DLD1 (cell line): Measurements from ENCODE around the gene NSUN5.
"Not testable (repeated sequence)": the region's sequence is repeated elsewhere in the genome, so short reads cannot be mapped to it uniquely, and the experiment has no call there.

ENCODE experiments used
- in situ Hi-C: cut with HindIII; loops from 2 replicates; pipeline ENCODE4 v1.10.0; 2017; ENCODE audit warnings: low sequenced_read_pairs

Gene NSUN5

DNA sequence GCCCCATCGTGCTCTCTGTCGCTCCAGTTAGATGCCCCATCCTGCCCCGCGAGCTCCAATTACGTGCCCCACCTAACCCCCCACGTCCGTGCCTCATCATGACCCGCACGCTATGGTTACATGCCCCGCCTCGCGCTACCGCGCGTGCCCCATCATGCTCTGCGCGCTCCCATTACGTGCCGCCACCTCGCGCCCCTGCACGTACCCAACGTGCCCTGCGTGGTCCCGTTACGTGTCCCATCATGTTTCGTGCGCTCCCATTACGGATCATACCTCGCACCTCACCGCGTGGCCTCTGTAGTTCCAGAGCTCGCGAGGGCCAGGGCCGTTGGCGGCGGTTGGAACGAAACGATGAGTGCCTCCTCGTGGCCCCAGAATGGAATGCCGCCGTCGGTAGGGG, 19.3 kb upstream of the NSUN5 start, which contains the start of the genes FKBP6 and TRIM50:
FKBP6 (plus strand) TSS at position 240 of the 400 bp plus-strand sequence. CDS start 268 bp downstream, outside the sequence.
TRIM50 (minus strand) TSS at position 161 of the 400 bp plus-strand sequence. CDS start 3,295 bp downstream, outside the sequence.
- in situ Hi-C loops = not testable (repeated sequence)

DNA sequence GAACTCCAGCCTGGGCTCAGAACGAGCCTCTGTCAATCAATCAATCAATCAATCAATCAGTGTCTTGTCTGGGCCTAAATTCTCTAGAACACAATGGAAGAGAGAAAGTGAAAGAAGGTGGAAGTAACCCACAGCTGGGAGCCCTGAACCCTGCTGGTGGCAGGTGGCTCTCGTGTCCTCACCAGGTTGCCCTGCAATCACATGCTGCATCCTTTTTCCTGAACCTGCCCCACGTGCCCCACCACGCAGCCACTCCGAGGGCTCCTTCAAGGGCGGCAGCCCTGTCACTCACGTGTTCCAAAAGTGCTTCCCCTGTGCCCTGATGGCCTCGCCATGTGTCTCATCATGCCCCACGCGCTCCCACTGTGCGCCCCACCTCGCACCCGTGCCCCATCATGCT, 18.8 kb upstream of the NSUN5 start:
- in situ Hi-C loops = not testable (repeated sequence)

DNA sequence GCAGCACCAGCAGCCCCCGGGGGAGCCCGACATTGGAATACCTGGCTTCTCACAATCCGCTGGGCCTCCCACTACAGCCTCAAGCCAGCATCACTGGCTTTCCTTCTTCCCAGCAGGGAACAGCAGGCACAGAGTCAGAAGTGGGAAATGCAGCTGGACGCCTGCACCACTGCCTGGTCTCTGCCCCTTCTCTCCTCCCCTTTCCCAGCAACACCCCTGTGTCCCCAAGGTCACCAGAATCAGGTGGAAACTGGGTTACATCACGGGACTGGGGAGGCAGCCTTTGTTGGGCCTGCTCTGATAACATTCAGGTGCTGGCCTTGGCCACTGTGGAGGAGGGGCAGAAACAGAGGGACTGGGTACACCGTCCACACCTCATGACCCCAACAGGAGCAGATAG, 16.8 kb upstream of the NSUN5 start:
- in situ Hi-C loops = not testable (repeated sequence)

DNA sequence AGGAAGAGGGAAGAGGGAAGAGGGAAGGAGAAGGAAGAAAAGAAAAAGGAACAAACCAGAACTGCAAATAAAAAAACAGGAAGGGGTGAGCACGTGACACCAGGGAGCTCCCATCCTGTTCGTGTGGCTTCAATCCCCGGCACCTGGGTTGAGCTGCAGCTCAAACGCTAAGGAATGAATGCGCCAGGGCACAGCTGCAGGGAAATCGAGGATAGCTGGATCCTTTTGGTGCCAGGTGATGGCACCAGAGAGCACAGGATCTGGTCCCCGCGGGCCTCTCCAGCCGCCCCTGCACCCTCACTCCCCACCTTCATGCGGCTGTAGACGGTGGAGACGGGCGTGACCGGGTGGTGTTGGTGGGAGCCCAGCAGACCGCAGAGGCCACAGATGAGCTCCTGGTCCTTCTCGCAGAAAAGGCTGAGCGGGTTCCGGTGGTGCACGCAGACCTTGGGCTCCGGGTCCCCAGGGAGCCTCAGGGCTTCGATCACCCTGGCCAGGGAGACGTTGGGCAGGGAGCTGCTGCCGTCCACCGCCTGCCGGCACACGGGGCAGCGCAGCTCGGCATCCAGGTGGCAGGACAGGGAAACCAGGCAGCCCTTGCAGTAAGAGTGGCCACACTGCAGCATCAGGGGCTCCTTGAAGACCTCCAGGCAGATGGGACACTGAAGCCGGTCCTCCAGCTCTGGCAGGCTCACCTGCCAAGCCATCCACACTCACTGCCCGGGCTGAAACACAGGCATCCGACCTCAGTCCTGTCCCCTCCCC, 15.6 kb upstream of the NSUN5 start:
- in situ Hi-C loops = not testable (repeated sequence)

DNA sequence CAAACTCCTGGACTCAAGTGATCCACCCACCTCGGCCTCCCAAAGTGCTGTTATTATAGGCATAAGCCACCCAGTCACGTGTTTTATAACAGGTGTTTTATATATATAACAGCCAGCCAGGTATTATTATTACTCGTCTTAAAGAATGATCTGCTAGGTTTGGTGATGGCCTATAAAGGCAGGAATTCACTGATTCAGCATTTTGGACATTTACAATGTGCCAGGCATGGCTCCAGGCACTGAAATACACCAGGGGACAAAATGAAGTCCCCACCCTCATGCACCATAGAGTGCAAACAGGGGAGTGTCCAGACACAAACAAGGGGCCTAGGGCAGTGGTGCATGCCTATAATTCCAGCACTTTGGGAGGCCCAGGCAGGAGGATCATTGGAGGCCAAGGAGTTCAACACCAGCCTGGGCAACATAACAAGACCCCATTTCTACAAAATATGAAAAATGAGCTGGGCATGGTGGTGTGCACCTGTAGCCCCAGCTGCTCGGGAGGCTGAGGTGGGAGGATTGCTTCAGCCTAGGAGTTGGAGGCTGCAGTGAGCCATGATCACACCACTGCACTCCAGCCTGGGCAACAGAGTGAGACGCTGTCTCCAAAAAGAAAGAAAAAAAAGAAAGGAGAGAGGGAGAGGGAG, 14.9 kb upstream of the NSUN5 start:
- in situ Hi-C loops = not testable (repeated sequence)

DNA sequence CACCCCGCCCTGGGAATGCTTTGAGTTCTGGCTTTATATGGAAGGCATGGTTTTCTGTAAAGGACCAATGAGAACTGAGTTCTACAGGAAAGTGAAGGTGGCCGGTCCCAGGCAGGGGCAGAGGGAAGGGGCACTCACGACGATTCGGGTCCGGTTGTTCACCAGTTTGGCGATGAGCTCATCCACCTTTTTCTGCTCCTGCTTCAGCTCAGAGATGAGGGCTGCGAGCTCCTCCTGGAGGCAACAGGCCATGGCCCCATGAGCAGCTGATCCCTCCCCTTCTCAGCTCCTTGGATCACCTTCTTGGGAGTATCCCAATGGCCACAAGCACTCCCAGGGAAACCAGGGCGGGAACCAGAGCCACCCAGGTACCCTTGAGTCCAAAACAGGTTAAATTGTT, 11.4 kb upstream of the NSUN5 start:
- in situ Hi-C loops = not testable (repeated sequence)

DNA sequence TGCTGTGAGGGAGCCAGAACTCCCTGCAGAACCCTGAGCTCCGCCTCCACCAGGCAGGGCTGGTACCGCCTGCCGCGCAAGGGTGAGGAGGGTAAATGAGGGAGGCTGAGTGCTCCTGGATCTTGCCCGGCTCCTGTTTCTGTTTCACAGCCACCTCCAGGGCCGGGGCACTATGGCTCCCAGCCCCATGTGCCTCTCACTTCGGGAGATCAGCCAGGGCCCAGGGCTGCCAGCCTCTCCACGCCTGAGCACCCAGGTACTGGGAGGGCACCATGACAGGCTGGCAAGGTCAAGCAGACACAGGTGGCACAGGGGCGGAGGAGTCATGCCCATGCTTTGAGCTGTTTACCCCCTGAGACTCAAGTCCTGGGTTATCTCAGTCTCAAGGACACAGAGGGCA, 10.9 kb upstream of the NSUN5 start:
- in situ Hi-C loops = not testable (repeated sequence)

DNA sequence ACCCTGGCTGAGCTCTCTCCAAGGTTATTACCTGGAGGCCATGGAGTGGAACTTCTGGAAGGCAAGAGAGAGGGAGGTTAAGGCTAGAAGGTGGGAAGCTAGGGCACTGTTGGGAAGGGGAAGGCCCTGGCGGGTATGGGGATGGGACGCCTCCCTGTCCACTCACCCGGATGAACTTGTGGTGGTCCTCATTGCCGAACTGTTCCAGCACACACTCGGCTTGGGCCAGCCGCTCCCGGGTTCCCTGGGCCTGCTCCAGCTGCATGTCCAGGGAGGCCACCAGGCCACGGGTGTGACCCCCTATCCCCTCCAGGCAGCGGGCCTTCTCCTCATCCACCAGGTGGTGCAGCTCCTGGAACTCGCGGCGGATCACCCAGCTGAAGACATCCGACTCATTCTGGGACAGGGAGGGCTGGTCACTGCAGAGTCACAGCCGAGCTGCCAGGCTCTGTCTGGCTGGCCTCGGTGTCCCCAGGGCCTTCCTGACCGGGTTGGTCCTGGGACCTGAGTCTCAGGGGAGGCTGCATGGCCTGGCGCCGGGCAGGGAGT, 10.1 kb upstream of the NSUN5 start:
- in situ Hi-C loops = not testable (repeated sequence)

DNA sequence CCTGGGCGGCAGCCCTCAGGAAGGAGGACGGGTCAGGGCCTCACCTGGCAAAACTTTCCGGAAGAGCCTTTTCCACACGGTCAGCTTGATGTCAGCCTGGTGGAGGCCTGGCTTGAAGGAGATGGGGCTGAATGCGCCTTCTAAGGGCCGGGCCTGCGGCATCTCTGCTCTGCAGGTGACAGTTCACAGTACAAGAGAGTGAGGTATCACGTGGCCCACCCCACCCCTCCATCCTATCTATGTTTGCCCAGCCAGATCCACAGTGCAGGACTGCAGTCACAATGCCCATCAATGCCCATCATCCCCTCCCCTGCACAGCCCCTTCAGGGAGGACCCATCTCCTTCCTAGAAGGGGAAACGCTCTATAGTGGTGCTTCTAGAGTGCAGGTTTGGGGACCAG, 7.9 kb upstream of the NSUN5 start:
- in situ Hi-C loops = no loop called here

DNA sequence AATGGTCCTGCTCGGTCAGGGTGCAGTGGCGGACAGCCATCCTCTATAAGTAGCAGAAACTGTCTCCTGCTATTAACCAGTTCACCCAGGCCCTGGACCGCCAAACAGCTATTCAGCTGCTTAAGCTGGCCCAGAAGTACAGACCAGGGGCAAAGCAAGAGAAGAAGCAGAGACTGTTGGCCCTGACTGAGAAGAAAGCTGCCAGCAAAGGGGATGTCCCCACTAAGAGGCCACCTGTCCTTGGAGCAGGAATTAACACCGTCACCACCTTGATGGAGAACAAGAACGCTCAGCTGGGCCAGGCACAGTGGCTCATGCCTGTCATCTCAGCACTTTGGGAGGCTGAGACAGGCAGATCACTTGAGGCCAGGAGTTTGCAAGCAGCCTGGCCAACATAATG, 5.6 kb upstream of the NSUN5 start:
- in situ Hi-C loops = no loop called here

DNA sequence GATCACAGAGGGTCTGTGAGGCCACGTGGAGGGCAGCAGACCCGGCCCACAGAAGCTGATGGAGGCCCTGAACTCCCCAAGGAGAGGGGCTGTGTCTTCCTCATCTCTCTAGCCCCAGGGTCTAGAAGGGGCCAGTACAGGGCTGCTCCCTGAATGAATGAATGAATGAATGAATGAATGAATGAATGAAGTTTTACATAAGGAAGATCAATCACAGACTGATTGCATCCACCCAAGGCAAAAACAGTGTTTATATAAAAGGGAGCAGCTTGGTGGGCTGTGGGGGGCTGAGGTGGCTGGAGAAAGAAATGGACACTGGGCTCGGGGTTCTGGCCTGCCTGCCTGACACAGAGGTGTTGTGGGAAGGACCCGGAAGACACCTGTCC, 4.9 kb upstream of the NSUN5 start:
- in situ Hi-C loops = no loop called here

DNA sequence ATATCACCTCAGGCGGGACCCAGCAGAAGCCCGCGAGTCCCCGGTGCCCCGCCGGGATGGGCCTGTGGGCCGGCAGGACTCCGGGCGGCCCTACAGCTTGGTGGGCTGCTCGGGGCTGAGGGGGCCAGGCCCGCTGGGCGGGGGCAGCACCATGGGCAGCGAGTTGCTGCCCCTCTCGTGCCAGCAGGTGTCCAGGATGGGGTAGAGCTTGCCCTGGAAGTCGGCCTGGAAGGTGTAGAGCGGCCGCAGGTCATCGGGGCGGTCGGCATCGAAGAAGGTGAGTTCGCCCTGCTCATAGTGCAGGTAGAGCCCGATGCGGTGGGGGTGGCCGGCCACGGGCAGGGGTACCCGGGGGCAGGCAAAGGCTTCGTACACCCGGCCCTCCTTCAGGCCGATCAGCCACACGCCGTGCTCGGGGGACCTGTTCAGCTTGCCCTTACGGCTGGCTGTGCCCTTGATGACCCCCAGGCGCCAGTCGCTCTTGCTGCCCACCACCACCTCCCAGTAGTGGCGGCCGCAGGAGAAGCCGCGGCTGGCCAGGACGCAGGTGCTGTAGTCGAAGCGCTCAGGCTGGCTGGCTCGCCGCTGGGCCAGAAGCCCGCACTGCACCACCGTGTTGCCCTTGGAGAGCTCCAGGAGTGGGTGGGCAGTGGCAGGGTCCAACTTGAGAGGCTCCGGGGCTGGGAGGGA, 4.3 kb upstream of the NSUN5 start:
- in situ Hi-C loops = no loop called here

DNA sequence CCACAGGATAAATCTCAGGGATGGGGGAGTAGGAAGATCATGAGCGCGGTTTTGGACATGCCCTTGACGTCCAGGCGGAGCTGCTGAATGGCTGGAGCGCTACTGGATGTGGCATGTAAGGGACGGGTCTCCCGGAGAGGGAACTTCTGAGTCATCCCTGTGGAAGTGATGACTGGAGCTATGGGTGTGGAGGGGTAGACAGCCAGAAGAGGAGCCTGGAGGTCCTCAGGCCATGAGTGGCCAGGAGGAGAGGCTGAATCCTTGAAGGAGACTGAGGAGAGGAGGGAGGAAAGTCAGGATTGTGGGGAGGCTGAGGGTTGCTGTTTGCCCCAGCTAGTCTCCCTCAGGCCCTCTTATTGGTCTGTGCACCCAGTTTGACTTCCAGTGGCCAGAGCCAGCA, 2.8 kb upstream of the NSUN5 start:
- in situ Hi-C loops = not testable (repeated sequence)

DNA sequence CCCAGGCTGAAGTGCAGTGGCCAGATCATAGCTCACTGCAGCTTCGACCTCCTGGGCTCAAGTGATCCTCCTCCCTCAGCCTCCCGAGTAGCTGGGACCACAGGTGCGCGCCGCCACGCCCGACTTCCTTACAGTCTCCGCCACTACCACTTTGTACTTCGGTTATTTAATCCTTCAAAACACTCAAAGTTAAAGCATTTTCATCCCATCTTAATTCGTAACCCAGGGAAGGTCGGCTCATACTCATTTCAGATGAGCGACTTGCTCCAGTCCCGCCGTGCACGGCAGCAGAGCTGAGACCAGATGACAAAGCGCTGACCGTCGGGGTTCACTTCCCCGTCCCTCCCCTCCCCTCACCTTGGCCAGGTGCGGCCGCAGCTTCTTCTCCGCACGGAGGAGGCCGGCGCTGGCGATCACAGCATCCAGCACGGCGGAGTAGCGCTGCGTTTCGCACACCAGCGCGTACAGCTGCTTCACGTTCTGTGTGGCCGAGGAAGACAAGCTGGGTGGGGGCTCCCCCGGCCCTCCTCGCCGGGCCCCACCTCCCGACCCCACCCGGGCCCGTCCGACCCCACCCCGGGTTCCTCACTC, 457 bp downstream of the NSUN5 start:
- in situ Hi-C loops = no loop called here

DNA sequence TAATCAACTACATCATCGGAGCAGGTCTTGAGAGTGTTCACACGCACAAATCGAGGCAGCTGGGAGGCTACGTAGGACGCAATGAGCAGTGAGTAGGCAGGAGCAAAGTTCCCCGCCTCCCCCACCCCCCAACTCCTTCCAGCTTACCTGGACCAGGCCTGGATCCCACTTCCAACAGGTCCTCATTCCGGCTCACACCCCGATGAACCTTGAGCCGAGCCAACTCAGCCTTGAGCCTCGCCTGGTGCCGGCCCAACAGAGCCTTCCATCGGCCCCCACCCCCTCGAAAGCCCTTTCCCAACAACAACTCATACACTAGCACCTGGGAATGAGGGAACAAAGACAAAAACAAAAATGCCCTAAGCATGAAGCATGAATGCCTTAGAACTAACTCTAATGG, 1.2 kb downstream of the NSUN5 start:
- in situ Hi-C loops = no loop called here

DNA sequence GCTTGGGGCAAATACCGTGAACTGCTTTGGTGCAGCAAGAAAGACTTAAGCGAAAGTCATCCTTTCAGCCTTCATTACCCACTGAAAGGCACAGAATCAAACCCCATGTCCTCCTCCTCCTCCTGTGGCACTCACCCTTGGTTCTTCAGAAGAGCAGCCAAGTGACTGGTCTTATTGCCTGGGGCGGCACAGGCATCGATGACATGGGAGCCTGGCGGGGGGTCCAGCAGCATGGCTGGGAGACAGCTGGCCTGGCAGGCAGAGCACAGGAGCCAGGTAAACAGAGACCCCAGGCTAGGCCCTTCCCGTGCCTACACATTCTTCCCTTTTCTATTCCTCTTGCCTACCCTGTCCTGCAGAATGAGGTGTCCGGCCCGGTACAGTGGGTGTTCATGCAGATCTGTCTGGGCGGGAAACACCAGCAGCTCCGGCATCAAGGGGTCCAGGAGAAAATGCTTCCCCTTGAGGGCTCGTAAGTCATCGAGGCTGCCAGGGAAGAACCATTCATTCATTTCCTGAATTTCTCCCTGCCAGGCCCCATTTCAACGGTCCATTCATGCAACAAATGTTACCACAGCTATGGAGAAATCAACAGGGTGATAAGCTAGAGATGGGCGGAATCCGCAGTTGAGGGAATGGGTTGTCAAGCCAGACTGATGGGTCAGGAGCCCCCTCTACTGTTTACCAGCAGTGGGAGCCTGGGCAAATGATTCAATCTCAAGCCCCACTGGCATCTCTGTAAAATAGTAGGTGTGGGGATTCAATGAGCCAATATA, 3.8 kb downstream of the NSUN5 start:
- in situ Hi-C loops = not testable (repeated sequence)

DNA sequence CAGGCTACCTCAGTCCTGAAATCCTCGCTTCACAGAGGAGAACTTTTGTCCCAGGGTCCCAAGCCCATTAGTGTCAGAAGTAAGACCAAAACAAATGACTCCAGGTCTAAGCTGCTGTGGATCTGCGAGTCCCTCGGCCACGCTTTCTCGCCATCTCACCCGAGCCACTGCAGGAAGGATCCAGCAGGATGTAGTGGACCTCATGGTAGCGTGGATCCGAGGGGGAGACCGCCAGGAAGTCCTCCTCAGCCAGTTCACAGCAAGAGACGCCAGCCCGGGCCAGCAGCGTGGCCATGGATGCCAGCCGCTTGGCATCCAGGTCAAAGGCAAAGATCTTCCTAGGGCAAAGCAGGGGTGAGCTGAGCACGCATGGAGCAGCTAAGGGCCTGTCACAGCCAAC, 4.6 kb downstream of the NSUN5 start:
- in situ Hi-C loops = no loop called here

DNA sequence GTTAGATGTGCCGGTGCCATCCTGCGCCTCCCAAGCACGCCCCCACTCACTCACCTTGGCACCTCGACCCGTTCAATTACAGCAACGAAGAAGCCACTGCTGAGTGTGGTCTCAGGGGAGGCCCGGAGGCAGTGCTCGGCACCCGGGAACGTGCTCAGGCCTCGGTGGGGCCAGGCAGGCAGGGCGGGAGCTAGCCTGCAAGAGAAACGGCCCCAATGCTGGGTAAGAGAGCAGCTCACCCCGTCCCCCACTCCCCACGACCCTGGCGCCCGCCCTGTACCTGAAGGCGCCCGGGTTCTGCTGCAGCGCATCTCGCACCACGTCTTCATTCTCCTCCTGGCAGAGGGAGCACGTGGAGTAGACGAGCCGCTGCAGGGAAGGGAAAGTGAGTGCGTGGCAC, 5.1 kb downstream of the NSUN5 start:
- in situ Hi-C loops = no loop called here

DNA sequence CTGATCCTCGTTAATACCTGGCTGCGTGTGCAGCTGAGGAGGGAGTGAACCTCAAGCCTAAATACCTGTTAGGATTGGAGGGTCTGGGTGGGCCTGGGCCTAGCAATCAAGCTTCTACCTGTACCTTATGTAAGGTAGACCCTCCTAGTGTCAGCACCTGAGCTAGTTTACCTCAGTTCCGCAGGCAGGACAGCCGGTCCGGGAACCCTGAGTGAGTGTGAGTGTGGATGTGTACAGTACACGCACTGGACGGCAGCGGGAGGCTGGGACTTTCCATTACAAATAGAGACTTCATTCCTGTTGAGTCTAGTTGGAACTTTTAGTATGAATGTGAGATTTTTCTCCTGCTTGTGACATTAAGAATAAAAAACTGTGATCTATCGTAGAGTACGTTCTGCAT, 5.8 kb downstream of the NSUN5 start:
- in situ Hi-C loops = not testable (repeated sequence)

DNA sequence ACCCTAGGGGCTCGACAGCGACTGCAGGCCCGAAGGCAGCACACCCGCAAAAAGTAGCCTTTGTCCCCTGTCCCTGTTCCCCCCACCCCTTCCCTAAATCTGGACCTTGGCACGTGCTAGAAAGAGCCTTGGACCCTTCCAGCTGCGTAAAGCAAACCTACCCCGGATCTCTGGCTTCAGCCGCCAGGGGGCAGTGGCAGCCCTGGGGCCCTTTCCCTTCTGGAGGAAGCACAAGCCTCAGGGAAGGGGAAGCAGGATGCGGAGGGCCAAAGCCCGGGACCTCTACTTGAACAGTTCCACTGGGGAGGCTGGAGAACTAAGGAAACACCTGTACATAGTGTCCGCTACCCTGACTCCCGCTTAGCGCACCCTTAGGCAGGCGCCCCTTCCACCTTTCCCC, 7.5 kb downstream of the NSUN5 start:
- in situ Hi-C loops = not testable (repeated sequence)
